BJ (cell line): ENCODE measurements around the gene APEX2. TPM values are rescaled to one million over a fixed set of nuclear protein-coding genes. Genes with fewer than 3 reads are reported as not detected.
A peak's percentile ranks its signal among the peaks of the same experiment; 100 is the strongest.
"Not testable (repeated sequence)": the region's sequence is repeated elsewhere in the genome, so short reads cannot be mapped to it uniquely, and the experiment has no call there.

Experiments
- CTCF ChIA-PET: fragments of 350-600 bp; formaldehyde crosslinking; extraction: SDS; loops from one replicate; lab custom pipeline; 2021; ENCODE audit warnings: antibody characterized with exemption, inconsistent platforms; lab: Yijun Ruan, JAX
- POLR2A ChIA-PET: fragments of 300-600 bp; sonication (Branson Sonifier 250); formaldehyde crosslinking; extraction: SDS; loops from one replicate; lab custom pipeline; 2021; ENCODE audit warnings: antibody characterized with exemption; lab: Charles Lee
- DNase-seq: peaks from one replicate; pipeline ENCODE4 v3.0.0-alpha.2; 2011; ENCODE audit warnings: low read depth
- H3K27me3 ChIP-seq: 2 replicates; pipeline ENCODE4 v1.6.0; 2011; ENCODE audit warnings: low read length; ENCODE audit not compliant: control insufficient read depth, insufficient read depth
- H3K36me3 ChIP-seq: 2 replicates; pipeline ENCODE4 v1.5.1; 2011; ENCODE audit warnings: low read length; ENCODE audit not compliant: control insufficient read depth, insufficient read depth
- H3K4me3 ChIP-seq: 2 replicates; pipeline ENCODE4 v1.5.1; 2011; ENCODE audit warnings: low read depth, mild to moderate bottlenecking, control low read depth, low read length
- CTCF ChIP-seq: IDR thresholded peaks from 2 replicates; pipeline ENCODE4 v1.5.1; 2011; ENCODE audit warnings: low read depth, mild to moderate bottlenecking, control low read depth, inconsistent platforms, low read length, moderate library complexity; ENCODE audit not compliant: insufficient read depth
- polyA plus RNA-seq: library from polyadenylated mRNA; depleted of rRNA; stranded (reverse); fragments of >200 nt; gene quantifications from 2 replicates; pipeline ENCODE4 v1.2.3, GENCODE V29; 2011

APEX2 gene
- polyA plus RNA-seq, 1 experiment, result 23.0 TPM

DNA sequence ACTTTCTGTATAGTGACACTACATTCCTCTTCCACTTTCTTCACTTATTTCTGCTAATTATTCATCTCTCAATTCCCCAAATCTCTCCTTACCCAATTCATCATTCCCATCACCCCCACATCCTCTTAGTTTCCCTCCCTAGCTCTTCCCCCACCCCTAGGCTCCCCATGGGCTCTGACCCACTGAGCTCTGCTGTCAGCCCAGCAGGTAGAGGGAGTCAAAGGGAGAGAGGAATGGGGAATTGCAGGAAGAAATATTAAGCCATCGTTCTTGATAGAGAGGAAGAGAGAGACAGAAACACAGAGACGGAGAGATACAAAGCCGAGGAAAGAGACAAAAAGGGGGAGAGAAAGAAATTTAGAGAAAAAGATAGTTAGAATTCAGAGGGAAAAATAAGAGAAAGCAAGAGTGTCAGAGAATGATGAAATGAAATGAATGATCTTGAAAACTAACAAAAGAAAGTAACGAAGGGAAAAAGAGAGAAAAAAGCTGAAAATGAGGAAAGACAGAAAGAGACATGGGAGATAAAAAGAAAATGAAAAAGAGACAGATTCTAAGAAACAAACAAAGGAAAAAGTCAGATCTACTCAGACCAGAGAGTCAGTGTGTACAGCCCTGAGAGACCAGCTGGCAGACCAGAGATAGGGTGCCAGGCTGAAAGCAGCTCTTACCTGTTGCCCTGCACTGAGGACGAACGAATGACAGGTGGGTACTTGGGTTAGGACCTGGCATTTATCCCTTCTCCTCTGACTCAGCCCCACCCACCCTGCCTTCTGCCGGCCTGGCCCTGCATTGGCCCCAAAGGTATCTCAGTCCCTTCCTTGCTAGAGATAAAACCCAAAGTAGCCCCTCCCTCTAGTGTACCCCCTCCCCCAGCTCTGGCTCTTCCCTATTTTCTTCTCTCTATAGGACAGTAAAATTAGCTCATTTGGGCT lies 30.4 kb downstream of the APEX2 start, which contains the start of gene ALAS2:
Gene ALAS2 (minus strand): TSS at position 707 of the 935 bp plus-strand sequence. CDS start 4,977 bp downstream, outside the sequence.
- Histone ChIP-seq H3K36me3 (no peaks in the 10 kb centered on the region), H3K4me3 (no peak within 1 kb of the TSS), H3K27me3 (no peaks in the 10 kb centered on the region)
- no peak for DNase-seq
- ChIA-PET CTCF (no interaction called here), POLR2A (no interaction called here)
- TF ChIP-seq CTCF, result no peak

DNA sequence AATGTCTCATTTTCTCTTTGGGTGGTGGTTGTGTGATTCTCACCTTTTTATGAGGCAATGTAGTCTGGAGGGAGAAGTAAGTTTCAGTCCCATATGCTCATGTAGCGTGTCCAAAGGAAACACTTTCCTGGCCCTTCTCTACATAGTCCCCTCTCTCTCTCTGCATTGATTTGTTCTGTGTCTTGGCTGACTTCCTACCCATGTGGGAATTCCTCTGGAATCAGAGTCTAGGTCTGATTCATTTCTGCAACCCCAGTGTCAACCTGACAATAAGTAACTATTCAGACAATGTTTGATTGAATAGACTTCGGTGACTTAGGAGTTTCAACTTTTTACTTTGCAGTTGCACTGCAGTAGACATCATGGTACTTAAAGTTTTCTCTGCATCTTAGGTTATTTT lies 33.3 kb downstream of the APEX2 start:
- H3K27me3 ChIP-seq, result no peaks in the 10 kb centered on the region
- no peak overlapping the region for H3K4me3 ChIP-seq
- no peak for DNase-seq
- CTCF ChIA-PET, result no interaction called here
- POLR2A ChIA-PET, result no interaction called here
- no peaks in the 10 kb centered on the region for H3K36me3 ChIP-seq
- no peak for TF ChIP-seq CTCF

DNA sequence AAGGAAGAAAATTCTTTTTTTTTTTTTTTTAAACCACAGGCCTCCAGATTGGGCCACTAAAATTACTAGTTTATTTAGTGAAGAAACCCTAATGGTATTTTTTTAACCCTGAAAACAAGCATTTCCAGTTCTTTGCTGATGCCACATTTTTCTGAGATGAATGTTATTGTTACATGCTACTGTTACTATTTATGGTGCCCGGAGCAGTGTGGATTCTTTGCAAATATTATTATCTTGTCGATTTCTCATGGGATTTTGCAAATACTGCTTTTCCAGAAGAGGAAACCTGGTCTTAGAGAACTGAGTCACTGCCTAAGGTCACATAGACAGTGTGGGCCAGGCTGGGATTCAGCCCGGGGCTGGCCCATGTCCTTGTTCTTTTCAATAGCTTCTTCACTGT lies 39.3 kb downstream of the APEX2 start:
- ChIA-PET POLR2A (no interaction called here), CTCF (interaction anchor here (0.8 kb wide), 1 partner anchor 18 kb away, joined by 3 read pairs; no protein-coding TSS in a partner anchor)
- peak; percentile 1 for DNase-seq
- TF ChIP-seq CTCF, result no peak
- no peaks in the 10 kb centered on the region for H3K27me3 ChIP-seq
- H3K36me3 ChIP-seq, result no peaks in the 10 kb centered on the region
- H3K4me3 ChIP-seq, result no peak overlapping the region

GRCh38 chrX:55041514-55041913 lies 41.4 kb downstream of the APEX2 start:
- H3K27me3 ChIP-seq, result no peaks in the 10 kb centered on the region
- CTCF ChIA-PET, result no interaction called here
- TF ChIP-seq CTCF, result no peak
- no peak for DNase-seq
- POLR2A ChIA-PET, result no interaction called here
- H3K36me3 ChIP-seq, result no peaks in the 10 kb centered on the region
- no peak overlapping the region for H3K4me3 ChIP-seq

DNA sequence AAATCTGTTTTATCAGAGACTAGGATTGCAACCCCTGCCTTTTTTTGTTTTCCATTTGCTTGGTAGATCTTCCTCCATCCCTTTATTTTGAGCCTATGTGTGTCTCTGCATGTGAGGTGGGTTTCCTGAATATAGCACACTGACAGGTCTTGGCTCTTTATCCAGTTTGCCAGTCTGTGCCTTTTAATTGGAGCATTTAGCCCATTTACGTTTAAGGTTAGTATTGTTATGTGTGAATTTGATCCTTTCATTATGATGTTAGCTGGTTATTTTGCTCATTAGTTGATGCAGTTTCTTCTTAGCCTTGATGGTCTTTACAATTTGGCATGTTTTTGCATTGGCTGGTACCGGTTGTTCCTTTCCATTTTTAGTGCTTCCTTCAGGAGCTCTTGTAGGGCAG lies 50.4 kb downstream of the APEX2 start:
- POLR2A ChIA-PET, H3K4me3 ChIP-seq, CTCF ChIA-PET, H3K27me3 ChIP-seq, H3K36me3 ChIP-seq, DNase-seq: not testable (repeated sequence)
